Esophagus squamous epithelium (tissue), 4 donors: ENCODE measurements around the gene SORD.
"Not testable (repeated sequence)": the region's sequence is repeated elsewhere in the genome, so short reads cannot be mapped to it uniquely, and the experiment has no call there.

Source experiments
- POLR2A ChIP-seq, 4 donors: fragments of 450-650 bp; IDR thresholded peaks; one replicate each; pipeline ENCODE4 v1.6.1; 2017; ENCODE audit warnings: antibody characterized with exemption in 4 of 4, mild to moderate bottlenecking in 4 of 4, moderate library complexity in 3 of 4
- TF ChIP-seq, protein P1 (sequence below), 6 experiments: fragments of 450-650 bp in 4 of 6; fragments of 200-600 bp in 2 of 6; sonication (generic) in 2 of 6; IDR thresholded peaks; one replicate each; pipeline ENCODE4 v1.5.1; 2016 to 2019; ENCODE audit warnings: antibody characterized with exemption in 6 of 6, mild to moderate bottlenecking in 4 of 6, moderate library complexity in 4 of 6

DNA sequence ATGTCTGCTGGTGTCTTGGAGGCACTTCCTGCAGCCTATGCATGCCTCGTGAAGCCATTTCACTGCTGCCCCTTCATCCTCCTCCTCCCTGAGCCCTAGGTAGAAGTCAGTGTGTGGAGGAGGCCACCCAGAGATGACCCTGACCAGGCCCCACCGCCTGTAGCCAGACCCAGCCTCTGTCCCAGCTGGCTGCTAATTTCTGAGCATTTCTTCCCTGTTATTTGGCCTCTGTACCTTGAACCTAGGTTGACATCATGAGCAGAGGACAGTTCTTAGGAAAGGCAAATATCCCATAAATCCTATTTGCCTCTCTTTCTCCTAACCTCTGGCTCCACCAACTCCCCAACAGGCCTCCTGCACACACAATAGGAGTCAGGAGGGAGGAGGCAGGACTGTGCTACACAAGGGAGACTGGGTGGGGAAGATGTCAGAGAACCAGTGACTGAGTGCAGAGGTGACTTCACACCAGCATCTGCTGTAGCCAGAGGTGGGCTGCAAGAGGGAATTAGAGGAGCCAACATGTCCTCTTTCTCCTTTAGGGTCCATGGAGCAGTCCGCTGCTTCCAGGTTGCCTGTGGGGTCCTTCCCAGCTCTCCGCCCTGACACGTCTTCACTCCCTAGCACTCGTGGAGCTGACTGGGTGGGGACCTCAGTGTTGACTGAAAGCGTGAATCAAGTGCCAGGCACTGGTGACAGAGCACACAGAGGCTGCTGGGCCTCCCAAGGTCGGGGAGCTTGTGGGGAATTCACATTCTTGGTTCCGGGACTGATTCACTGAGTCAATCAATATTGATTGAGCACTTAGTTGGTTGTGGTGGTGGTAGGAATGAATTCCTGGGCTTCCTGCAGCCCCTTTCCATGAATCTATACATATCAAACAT is 52.7 kb downstream of the SORD start:
- TF ChIP-seq POLR2A (IDR thresholded peaks at IDR 0.05), result not testable (repeated sequence)
- TF ChIP-seq, protein P1, sequence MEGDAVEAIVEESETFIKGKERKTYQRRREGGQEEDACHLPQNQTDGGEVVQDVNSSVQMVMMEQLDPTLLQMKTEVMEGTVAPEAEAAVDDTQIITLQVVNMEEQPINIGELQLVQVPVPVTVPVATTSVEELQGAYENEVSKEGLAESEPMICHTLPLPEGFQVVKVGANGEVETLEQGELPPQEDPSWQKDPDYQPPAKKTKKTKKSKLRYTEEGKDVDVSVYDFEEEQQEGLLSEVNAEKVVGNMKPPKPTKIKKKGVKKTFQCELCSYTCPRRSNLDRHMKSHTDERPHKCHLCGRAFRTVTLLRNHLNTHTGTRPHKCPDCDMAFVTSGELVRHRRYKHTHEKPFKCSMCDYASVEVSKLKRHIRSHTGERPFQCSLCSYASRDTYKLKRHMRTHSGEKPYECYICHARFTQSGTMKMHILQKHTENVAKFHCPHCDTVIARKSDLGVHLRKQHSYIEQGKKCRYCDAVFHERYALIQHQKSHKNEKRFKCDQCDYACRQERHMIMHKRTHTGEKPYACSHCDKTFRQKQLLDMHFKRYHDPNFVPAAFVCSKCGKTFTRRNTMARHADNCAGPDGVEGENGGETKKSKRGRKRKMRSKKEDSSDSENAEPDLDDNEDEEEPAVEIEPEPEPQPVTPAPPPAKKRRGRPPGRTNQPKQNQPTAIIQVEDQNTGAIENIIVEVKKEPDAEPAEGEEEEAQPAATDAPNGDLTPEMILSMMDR (IDR thresholded peaks at IDR 0.05), result not testable (repeated sequence)
